Measurements from ENCODE around the gene ZXDB. TPM values are rescaled to one million over a fixed set of nuclear protein-coding genes. Genes with fewer than 3 reads are reported as not detected.
"Not testable (repeated sequence)": the region's sequence is repeated elsewhere in the genome, so short reads cannot be mapped to it uniquely, and the experiment has no call there.

Gene ZXDB
- polyA plus RNA-seq (ENCODE audit: low read depth in 6 of 6): 10 to 100 TPM in 1 of 6 donors, 1 to 10 TPM in 5; 1.0 to 13.8 (median 8.7) TPM

GRCh38 chrX:57591284-57592159 is at the start of gene ZXDB:
TSS of gene ZXDB (plus strand) at chrX:57592011. CDS start at chrX:57592049, 38 bp downstream.
- H3K4me1 Mint-ChIP-seq: peaks cover 19 to 43% (median 32%) of the 10 kb centered on the region in 3 donors
- peak within 1 kb of the TSS; percentile 68 to 91 (median 88) for H3K27ac Mint-ChIP-seq
- peak within 1 kb of the TSS; percentile 77 to 93 (median 86) for H3K4me3 Mint-ChIP-seq
- DNase-seq (peak; percentile 27), ATAC-seq (ENCODE audit: low read depth in 2 of 2) (peak; percentile 57 to 64)
- H3K9me3 Mint-ChIP-seq, H3K27me3 Mint-ChIP-seq: not testable (repeated sequence)
- peaks cover 0 to 10% of the 10 kb centered on the region in 2 donors for H3K36me3 Mint-ChIP-seq

GRCh38 chrX:57565198-57565597 is 26.6 kb upstream of the ZXDB start:
- no peaks in the 10 kb centered on the region for H3K36me3 Mint-ChIP-seq
- no peak for ATAC-seq (ENCODE audit: low read depth in 2 of 2)

GRCh38 chrX:57573754-57574153 is 18.1 kb upstream of the ZXDB start:
- H3K4me3 Mint-ChIP-seq: no peak overlapping the region
- ATAC-seq (ENCODE audit: low read depth in 2 of 2) (peak in 1 of 2 donors; percentile 36), DNase-seq (no peak)
- H3K9me3 Mint-ChIP-seq: peaks cover 0 to 1% (median 0%) of the 10 kb centered on the region in 7 donors
- no peaks in the 10 kb centered on the region for H3K36me3 Mint-ChIP-seq
- H3K27me3 Mint-ChIP-seq: peaks cover 7 to 10% (median 8%) of the 10 kb centered on the region in 3 donors
- H3K27ac Mint-ChIP-seq: no peak overlapping the region
- H3K4me1 Mint-ChIP-seq: no peaks in the 10 kb centered on the region

More at GRCh38 chrX:57565198-57565597, 26.6 kb upstream of the ZXDB start:
- Mint-ChIP-seq H3K9me3 (peaks cover 0 to 15% (median 9%) of the 10 kb centered on the region in 7 donors), H3K27me3 (peaks cover 7 to 16% (median 13%) of the 10 kb centered on the region in 3 donors), H3K4me1 (no peaks in the 10 kb centered on the region), H3K27ac (no peak overlapping the region), H3K4me3 (no peak overlapping the region)
- no peak for DNase-seq

GRCh38 chrX:57582948-57583347 is 8.9 kb upstream of the ZXDB start:
- ATAC-seq (ENCODE audit: low read depth in 2 of 2); H3K27ac Mint-ChIP-seq; DNase-seq; H3K9me3 Mint-ChIP-seq; H3K27me3 Mint-ChIP-seq; H3K36me3 Mint-ChIP-seq; H3K4me3 Mint-ChIP-seq; H3K4me1 Mint-ChIP-seq: not testable (repeated sequence)

GRCh38 chrX:57583477-57583876 is 8.3 kb upstream of the ZXDB start:
- Mint-ChIP-seq H3K27ac (no peak overlapping the region), H3K4me1 (peaks cover 0 to 6% (median 5%) of the 10 kb centered on the region in 3 donors)

GRCh38 chrX:57586360-57586759 is 5.5 kb upstream of the ZXDB start:
- H3K4me3 Mint-ChIP-seq: no peak overlapping the region
- H3K36me3 Mint-ChIP-seq: no peaks in the 10 kb centered on the region
- H3K27ac Mint-ChIP-seq: no peak overlapping the region
- H3K9me3 Mint-ChIP-seq: peaks cover 0 to 2% (median 0%) of the 10 kb centered on the region in 7 donors
- ATAC-seq (ENCODE audit: low read depth in 2 of 2) (no peak), DNase-seq (no peak)
- H3K27me3 Mint-ChIP-seq: peaks cover 0 to 5% (median 0%) of the 10 kb centered on the region in 3 donors
- peaks cover 5 to 14% (median 9%) of the 10 kb centered on the region in 3 donors for H3K4me1 Mint-ChIP-seq

More at GRCh38 chrX:57583477-57583876, 8.3 kb upstream of the ZXDB start:
- Mint-ChIP-seq H3K27me3 (peaks cover 0 to 5% (median 0%) of the 10 kb centered on the region in 3 donors), H3K36me3 (no peaks in the 10 kb centered on the region), H3K9me3 (no peaks in the 10 kb centered on the region), H3K4me3 (peak overlapping the region in 1 of 8 donors; percentile 66)
- DNase-seq: no peak
- ATAC-seq (ENCODE audit: low read depth in 2 of 2): no peak

- no peak overlapping the region for H3K4me3 Mint-ChIP-seq
- peaks cover 0 to 2% (median 0%) of the 10 kb centered on the region in 7 donors for H3K9me3 Mint-ChIP-seq
- no peaks in the 10 kb centered on the region for H3K36me3 Mint-ChIP-seq
- peaks cover 6 to 16% (median 12%) of the 10 kb centered on the region in 3 donors for H3K4me1 Mint-ChIP-seq
- peak overlapping the region in 2 of 6 donors; percentile 15 to 72 for H3K27ac Mint-ChIP-seq
- ATAC-seq (ENCODE audit: low read depth in 2 of 2) (no peak), DNase-seq (no peak)
- H3K27me3 Mint-ChIP-seq: peaks cover 0 to 2% (median 0%) of the 10 kb centered on the region in 3 donors
Measured at GRCh38 chrX:57587062-57587461, 4.7 kb upstream of the ZXDB start.

- peaks cover 0 to 2% (median 0%) of the 10 kb centered on the region in 7 donors for H3K9me3 Mint-ChIP-seq
- H3K27ac Mint-ChIP-seq: peak overlapping the region in 3 of 6 donors; percentile 15 to 35 (median 29)
- peaks cover 6 to 16% (median 12%) of the 10 kb centered on the region in 3 donors for H3K4me1 Mint-ChIP-seq
- peak overlapping the region in 2 of 8 donors; percentile 1 to 49 for H3K4me3 Mint-ChIP-seq
- H3K36me3 Mint-ChIP-seq: no peaks in the 10 kb centered on the region
- ATAC-seq (ENCODE audit: low read depth in 2 of 2): peak in 1 of 2 donors; percentile 19
- DNase-seq: no peak
- no peaks in the 10 kb centered on the region for H3K27me3 Mint-ChIP-seq
Measured at GRCh38 chrX:57587607-57588006, 4.2 kb upstream of the ZXDB start.

- not testable (repeated sequence) for H3K9me3 Mint-ChIP-seq, H3K27me3 Mint-ChIP-seq
- ATAC-seq (ENCODE audit: low read depth in 2 of 2): peak; percentile 73 to 78
- Mint-ChIP-seq H3K4me1 (peaks cover 22 to 47% (median 34%) of the 10 kb centered on the region in 3 donors), H3K36me3 (peaks cover 0 to 10% of the 10 kb centered on the region in 2 donors), H3K27ac (peak overlapping the region in 1 of 6 donors; percentile 24), H3K4me3 (peak overlapping the region; percentile 53 to 93 (median 76))
- peak; percentile 49 for DNase-seq
Measured at GRCh38 chrX:57592160-57592893, 516 bp downstream of the ZXDB start.

- peaks cover 22 to 44% (median 31%) of the 10 kb centered on the region in 3 donors for H3K4me1 Mint-ChIP-seq
- H3K9me3 Mint-ChIP-seq, H3K27me3 Mint-ChIP-seq: not testable (repeated sequence)
- H3K36me3 Mint-ChIP-seq: peaks cover 0 to 10% of the 10 kb centered on the region in 2 donors
- DNase-seq: peak; percentile 18
- H3K4me3 Mint-ChIP-seq: peak overlapping the region; percentile 49 to 87 (median 76)
- ATAC-seq (ENCODE audit: low read depth in 2 of 2): peak; percentile 45 to 46
- peak overlapping the region in 2 of 6 donors; percentile 24 to 32 for H3K27ac Mint-ChIP-seq
Measured at GRCh38 chrX:57592894-57593215, 1.0 kb downstream of the ZXDB start.

- Mint-ChIP-seq H3K9me3 (no peaks in the 10 kb centered on the region), H3K27ac (no peak overlapping the region), H3K4me1 (peaks cover 26 to 42% (median 36%) of the 10 kb centered on the region in 3 donors), H3K4me3 (peak overlapping the region; percentile 14 to 90 (median 50)), H3K27me3 (no peaks in the 10 kb centered on the region), H3K36me3 (peaks cover 0 to 10% of the 10 kb centered on the region in 2 donors)
- ATAC-seq (ENCODE audit: low read depth in 2 of 2): no peak
- DNase-seq: no peak
Measured at GRCh38 chrX:57595381-57595811, 3.6 kb downstream of the ZXDB start.

- H3K9me3 Mint-ChIP-seq: no peaks in the 10 kb centered on the region
- peak overlapping the region in 7 of 8 donors; percentile 2 to 90 (median 37) for H3K4me3 Mint-ChIP-seq
- H3K27me3 Mint-ChIP-seq: no peaks in the 10 kb centered on the region
- H3K36me3 Mint-ChIP-seq: peaks cover 0 to 10% of the 10 kb centered on the region in 2 donors
- peaks cover 24 to 35% (median 35%) of the 10 kb centered on the region in 3 donors for H3K4me1 Mint-ChIP-seq
- no peak for DNase-seq
- H3K27ac Mint-ChIP-seq: no peak overlapping the region
- no peak for ATAC-seq (ENCODE audit: low read depth in 2 of 2)
Measured at GRCh38 chrX:57596109-57596508, 4.3 kb downstream of the ZXDB start.

GRCh38 chrX:57596516-57596915 is 4.7 kb downstream of the ZXDB start:
- no peak for DNase-seq
- peaks cover 0 to 10% of the 10 kb centered on the region in 2 donors for H3K36me3 Mint-ChIP-seq
- peak overlapping the region in 1 of 6 donors; percentile 5 for H3K27ac Mint-ChIP-seq
- no peaks in the 10 kb centered on the region for H3K27me3 Mint-ChIP-seq
- no peaks in the 10 kb centered on the region for H3K9me3 Mint-ChIP-seq
- peak overlapping the region in 7 of 8 donors; percentile 18 to 71 (median 48) for H3K4me3 Mint-ChIP-seq
- ATAC-seq (ENCODE audit: low read depth in 2 of 2): no peak
- H3K4me1 Mint-ChIP-seq: peaks cover 20 to 31% (median 31%) of the 10 kb centered on the region in 3 donors
